ENCODE measurements around the gene CPNE7.

DNA sequence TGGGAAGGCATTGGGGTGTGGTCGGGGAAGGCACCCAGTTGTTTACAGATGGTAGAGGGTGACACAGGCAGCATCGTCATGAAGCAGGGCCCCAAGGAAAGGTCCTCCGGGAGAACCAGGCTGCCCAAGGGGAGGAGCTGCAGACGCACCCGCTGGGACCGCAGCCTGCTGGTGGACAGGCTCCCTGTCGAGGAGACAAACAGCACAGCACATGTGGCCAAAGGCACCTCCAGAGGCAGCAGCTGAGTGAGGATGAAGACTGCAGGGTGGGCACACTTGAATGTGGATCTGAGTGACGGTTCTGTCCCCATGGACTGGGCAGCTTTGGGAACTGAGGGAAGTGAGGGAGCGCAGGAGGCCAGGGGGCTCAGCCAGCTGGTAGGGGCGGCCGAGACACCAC is 69.6 kb downstream of the CPNE7 start:
- no peak for TF ChIP-seq CTCF (IDR thresholded peaks at IDR 0.05)
- no peak for TF ChIP-seq EZH2 (IDR thresholded peaks at IDR 0.05)
- TF ChIP-seq EZH2phosphoT487 (IDR thresholded peaks at IDR 0.05) = no peak
